GM19351 (cell line): ENCODE results near the gene B3GNT5.

Experiments used
- ATAC-seq: cut with Tn5 transposase; IDR thresholded peaks from one replicate; pipeline ENCODE4 v1.9.1; 2021; ENCODE audit warnings: mild to moderate bottlenecking, moderate library complexity; ENCODE audit not compliant: unreplicated experiment

Gene B3GNT5

DNA sequence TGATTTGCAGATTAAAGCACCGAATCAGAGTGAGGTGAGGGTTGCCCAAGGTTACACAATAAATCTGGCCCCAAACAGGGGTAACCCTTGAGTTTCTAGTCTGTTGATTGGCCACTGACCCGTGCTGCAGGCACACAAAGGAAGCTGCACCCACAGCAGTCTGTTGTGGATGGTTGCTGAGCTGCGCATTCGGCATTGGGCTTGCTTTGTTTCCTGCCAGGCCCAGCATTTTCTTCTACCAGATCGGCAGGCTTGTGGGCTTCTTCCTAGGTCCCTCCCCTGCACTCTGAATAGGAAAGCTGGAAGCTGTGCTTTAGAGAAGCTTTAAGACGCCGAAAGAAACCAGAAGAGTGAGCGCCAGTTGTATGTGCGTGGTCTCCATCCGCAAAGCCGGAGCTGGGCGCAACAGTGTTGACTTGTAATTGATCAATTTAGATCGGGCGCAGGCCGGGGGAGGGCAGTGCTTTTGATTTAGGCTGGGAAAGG is 12.1 kb downstream of the B3GNT5 start:
- no peak for ATAC-seq

DNA sequence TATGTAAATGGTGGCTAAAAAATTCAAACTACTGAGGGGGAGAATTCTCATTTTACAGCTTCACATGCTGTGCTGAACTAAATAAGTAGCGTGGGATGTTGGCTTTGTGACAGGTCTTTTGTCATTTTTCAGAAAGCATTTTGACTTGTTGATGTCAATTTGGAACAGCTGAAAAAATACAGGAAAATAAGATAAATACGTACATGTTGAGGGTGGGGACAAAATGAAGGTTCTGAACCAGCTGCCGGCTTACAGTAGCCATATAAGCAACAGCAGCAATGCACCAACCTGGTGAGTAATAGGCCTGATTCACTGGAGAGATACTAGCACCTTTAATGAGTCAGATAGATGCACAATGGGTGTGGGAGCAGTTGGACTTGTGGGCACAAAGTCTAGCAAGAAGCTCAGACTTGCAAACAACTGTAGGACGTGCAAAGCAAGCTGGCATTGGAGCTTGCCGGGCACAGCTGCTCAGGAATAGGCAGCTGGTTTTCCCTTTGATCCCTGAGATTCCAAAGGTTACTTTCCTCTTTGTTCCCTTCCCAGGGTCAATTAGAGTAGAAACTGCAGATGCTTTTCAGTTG is 12.9 kb downstream of the B3GNT5 start:
- ATAC-seq, result no peak

DNA sequence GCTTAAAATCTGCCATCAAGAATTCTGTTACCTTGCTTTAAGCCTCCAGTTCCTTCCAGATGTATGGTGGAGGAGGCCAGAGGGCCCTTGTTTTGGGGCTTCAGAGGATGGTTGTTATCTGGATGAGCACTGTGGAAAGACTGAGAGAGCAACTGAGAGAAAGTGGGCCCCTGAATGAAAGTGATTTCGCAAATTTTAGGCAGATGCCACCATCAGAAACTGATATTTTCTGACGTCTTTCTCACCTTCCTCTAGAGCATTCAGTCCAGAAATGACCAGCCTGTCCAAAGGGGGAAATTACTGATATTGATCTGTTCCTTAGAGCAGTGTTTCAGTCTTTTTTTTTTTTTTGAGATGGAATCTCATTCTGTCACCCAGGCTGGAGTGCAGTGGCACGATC is 13.4 kb downstream of the B3GNT5 start:
- no peak for ATAC-seq

- no peak for ATAC-seq
Measured at GRCh38 chr3:183267140-183267539, 14.1 kb downstream of the B3GNT5 start.

GRCh38 chr3:183268366-183268765 is 15.3 kb downstream of the B3GNT5 start:
- ATAC-seq, result no peak

- no peak for ATAC-seq
Measured at GRCh38 chr3:183269345-183269744, 16.3 kb downstream of the B3GNT5 start.

DNA sequence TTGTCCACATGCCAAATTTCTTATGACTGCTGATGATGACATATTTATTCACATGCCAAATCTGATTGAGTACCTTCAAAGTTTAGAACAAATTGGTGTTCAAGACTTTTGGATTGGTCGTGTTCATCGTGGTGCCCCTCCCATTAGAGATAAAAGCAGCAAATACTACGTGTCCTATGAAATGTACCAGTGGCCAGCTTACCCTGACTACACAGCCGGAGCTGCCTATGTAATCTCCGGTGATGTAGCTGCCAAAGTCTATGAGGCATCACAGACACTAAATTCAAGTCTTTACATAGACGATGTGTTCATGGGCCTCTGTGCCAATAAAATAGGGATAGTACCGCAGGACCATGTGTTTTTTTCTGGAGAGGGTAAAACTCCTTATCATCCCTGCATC is 17.3 kb downstream of the B3GNT5 start:
- no peak for ATAC-seq

DNA sequence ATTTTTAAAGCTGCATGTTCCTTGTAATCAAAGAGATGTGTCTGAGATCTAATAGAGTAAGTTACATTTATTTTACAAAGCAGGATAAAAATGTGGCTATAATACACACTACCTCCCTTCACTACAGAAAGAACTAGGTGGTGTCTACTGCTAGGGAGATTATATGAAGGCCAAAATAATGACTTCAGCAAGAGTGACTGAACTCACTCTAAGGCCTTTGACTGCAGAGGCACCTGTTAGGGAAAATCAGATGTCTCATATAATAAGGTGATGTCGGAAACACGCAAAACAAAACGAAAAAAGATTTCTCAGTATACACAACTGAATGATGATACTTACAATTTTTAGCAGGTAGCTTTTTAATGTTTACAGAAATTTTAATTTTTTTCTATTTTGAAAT is 19.1 kb downstream of the B3GNT5 start:
- no peak for ATAC-seq

DNA sequence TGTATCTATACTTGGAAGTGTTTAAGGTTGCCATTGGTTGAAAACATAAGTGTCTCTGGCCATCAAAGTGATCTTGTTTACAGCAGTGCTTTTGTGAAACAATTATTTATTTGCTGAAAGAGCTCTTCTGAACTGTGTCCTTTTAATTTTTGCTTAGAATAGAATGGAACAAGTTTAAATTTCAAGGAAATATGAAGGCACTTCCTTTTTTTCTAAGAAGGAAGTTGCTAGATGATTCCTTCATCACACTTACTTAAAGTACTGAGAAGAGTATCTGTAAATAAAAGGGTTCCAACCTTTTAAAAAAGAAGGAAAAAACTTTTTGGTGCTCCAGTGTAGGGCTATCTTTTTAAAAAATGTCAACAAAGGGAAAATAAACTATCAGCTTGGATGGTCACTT is 19.7 kb downstream of the B3GNT5 start:
- ATAC-seq, result no peak

- ATAC-seq, result no peak
Measured at GRCh38 chr3:183274609-183275008, 21.6 kb downstream of the B3GNT5 start.

GRCh38 chr3:183275418-183275817 is 22.4 kb downstream of the B3GNT5 start:
- ATAC-seq, result no peak

- no peak for ATAC-seq
Measured at GRCh38 chr3:183275937-183276336, 22.9 kb downstream of the B3GNT5 start.

DNA sequence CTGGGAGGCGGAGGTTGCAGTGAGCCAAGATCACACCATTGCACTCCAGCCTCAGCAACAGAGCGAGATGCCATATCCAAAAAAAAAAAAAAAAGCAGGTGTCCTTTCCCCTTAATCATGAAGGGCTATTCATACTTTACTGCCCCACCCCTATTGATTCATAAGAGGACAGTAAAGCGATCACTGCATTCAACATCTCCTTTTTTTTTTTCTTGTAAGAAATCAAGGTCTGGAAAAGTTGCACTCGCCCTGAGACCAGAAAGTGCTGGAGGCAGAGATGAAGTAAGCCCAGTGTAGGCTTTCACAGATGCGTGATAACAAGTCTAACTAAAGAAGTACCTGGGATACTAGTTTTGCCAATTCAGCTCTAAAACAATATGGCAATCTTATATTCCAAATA is 24.2 kb downstream of the B3GNT5 start:
- no peak for ATAC-seq

DNA sequence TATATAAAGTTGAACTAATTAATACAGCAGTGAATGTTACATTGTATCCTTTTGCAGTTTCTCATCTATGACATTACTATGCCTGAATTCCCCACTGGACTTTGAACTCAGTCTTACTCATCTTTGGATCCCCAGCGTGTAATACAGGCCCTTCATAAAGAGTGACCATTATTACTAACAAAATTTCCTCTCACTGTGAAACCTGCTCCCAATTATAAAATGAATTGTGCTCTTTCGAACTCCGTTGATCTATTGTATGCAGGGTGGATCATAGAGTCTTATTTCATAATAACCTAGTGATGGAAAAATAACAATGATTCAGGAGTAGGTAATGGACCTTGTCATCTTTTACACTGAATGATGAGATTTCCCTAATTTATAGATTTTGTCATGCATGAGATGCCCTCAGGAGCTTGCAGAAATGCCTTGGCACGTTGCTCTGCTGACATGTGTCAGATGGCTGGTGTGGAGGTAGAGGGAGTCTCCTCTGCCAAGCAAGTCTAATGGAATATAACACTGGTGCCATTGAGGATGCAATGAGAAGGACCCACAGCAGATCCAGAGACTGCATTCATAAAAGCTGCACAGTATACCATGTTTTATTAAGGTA is 25.5 kb downstream of the B3GNT5 start:
- no peak for ATAC-seq

DNA sequence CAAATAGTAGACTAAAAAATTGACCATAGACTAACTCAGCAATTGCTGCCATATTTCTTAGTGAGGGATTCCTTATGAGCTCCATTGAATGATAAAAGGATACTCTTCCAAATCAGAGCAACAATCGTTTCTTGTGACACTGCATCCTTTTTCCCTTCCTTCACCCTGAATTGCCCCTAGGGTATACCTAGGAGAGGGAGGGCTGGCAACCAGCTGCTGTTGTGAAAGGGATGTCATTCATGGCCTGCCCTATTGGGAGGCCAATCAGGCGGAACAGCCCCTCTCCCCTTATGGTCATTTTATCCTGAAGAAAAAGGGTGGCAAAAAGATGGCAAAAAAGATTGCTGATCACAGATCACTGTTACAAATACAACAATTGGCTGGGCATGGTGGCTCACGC is 26.3 kb downstream of the B3GNT5 start:
- no peak for ATAC-seq

GRCh38 chr3:183281126-183281797 is 28.2 kb downstream of the B3GNT5 start:
- ATAC-seq, result no peak

- ATAC-seq, result no peak
Measured at GRCh38 chr3:183283886-183284285, 30.8 kb downstream of the B3GNT5 start.

DNA sequence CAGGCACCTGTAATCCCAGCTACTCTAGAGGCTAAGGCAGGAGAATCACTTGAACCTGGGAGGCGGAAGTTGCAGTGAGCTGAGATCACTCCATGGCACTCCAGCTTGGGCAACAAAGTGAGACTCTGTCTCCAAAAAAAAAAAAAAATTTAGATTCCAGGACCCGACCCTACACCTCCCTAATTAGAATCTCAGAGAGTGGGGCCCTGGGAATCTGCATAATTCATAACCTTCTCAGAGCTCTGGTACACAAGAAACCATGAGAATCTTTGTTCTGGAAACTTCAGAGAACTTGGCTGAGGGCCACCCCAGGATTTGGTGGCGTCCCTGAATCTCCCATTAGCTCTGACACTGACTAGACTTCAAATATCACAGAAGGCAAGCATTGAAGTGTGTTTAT is 31.5 kb downstream of the B3GNT5 start:
- ATAC-seq, result no peak

GRCh38 chr3:183285318-183285717 is 32.3 kb downstream of the B3GNT5 start:
- no peak for ATAC-seq

DNA sequence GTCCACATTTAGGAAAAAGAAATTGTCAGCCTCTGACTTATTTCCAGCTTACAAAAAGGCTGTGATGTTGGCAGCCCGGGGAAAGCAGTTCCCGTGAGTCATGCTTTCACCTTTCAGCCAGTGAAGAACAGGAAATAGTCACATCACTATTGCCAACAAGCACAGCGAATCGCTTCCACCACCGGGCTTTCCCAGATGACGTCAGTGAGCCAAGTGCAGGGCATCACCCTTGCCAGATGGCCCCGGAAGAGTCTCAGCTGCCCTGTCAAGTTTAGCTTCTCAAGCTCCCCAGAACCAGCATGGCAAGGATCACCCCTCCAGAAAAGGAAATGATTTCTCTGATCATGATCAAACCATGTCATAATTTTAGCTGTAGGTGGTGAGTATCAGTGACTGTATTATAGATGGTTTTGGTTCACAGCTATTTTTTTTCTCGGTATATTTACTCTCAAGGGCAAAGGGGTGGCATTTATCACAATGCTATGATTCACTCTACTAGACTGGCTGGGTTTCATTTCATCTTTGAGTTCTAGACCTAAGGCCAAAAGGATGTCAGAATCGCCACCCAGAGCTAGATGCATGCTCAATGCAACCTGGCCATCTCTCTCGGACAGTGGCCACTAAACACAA is 32.9 kb downstream of the B3GNT5 start:
- ATAC-seq, result peak; percentile 97

- no peak for ATAC-seq
Measured at GRCh38 chr3:183287301-183287971, 34.4 kb downstream of the B3GNT5 start.
